Transverse colon (tissue), 4 donors: ENCODE results near the gene ANTXR2.

ENCODE experiments used
- CTCF ChIP-seq, 5 experiments: fragments of 200-600 bp in 3 of 5; fragments of 450-650 bp in 2 of 5; sonication (generic) in 3 of 5; IDR thresholded peaks; 1 replicate in 2 of 5; 2 replicates in 3 of 5; pipeline ENCODE4 v1.5.1; 2016 to 2017; ENCODE audit warnings: antibody characterized with exemption in 5 of 5, inconsistent platforms in 3 of 5, mild to moderate bottlenecking in 2 of 5, moderate library complexity in 1 of 5
- POLR2A ChIP-seq: fragments of 450-650 bp; IDR thresholded peaks from one replicate; pipeline ENCODE4 v1.6.1; 2016; ENCODE audit warnings: antibody characterized with exemption, mild to moderate bottlenecking, moderate library complexity
- POLR2AphosphoS5 ChIP-seq, 3 donors: sonication (generic); formaldehyde crosslinking; IDR thresholded peaks; one replicate each; pipeline ENCODE4 v1.6.1; 2016; ENCODE audit warnings: antibody characterized with exemption in 3 of 3

GRCh38 chr4:80049402-80049801, 23.6 kb downstream of the ANTXR2 start:
- TF ChIP-seq CTCF (IDR thresholded peaks at IDR 0.05), result no peak
- TF ChIP-seq POLR2AphosphoS5 (IDR thresholded peaks at IDR 0.05), result no peak
- TF ChIP-seq POLR2A, result no peak
